Endothelial cell of umbilical vein (primary cell): ENCODE measurements around the gene MRPL14. TPM values are rescaled to one million over a fixed set of nuclear protein-coding genes. Genes with fewer than 3 reads are reported as not detected.
A peak's percentile ranks its signal among the peaks of the same experiment; 100 is the strongest.

Experiments used
- BruUV-seq: library from RNA; stranded (reverse); fragments of 400-500 nt; replicated peaks from 2 replicates; lab custom pipeline; 2021; lab: Mats Ljungman, UMichigan
- CTCF ChIA-PET: fragments of 300-600, 350-600 bp; sonication (Branson Sonifier 250); formaldehyde crosslinking; loops from one replicate; lab custom pipeline; 2021; ENCODE audit warnings: antibody characterized with exemption, inconsistent platforms; lab: Charles Lee
- POLR2A ChIA-PET: fragments of 300-600, 350-600 bp; sonication (Branson Sonifier 250); formaldehyde crosslinking; loops from one replicate; lab custom pipeline; 2021; ENCODE audit warnings: antibody characterized with exemption, inconsistent platforms; lab: Charles Lee
- DNase-seq: peaks from one replicate; pipeline ENCODE4 v3.0.0-alpha.2; 2011; ENCODE audit warnings: low read depth, low spot score
- FAIRE-seq: peaks from 2 replicates; lab custom pipeline; 2011; peaks lifted over from hg19 to GRCh38; lab: Jason Lieb, UNC
- H2AFZ ChIP-seq: 2 replicates; pipeline ENCODE4 v1.6.0; 2012; ENCODE audit warnings: low read depth, low read length, control low read depth, inconsistent platforms
- H3K27ac ChIP-seq: 2 replicates; pipeline ENCODE4 v1.5.1; 2011; ENCODE audit warnings: low read depth, mild to moderate bottlenecking, control low read depth, low read length, moderate library complexity; ENCODE audit not compliant: insufficient read depth
- H3K27me3 ChIP-seq, 2 experiments: 2 replicates each; pipeline versions ENCODE4 v1.6.0 to v1.6.1; 2011; ENCODE audit warnings: low read length in 2 of 2, mixed read lengths in 1 of 2; ENCODE audit not compliant: control insufficient read depth in 2 of 2, insufficient read depth in 2 of 2
- H3K36me3 ChIP-seq, 2 experiments: 2 replicates in 1 of 2; 3 replicates in 1 of 2; pipeline ENCODE4 v1.5.1; 2011; ENCODE audit warnings: low read length in 2 of 2, mild to moderate bottlenecking in 1 of 2, moderate library complexity in 1 of 2; ENCODE audit not compliant: control insufficient read depth in 2 of 2, insufficient read depth in 2 of 2; ENCODE audit errors: extremely low read depth in 1 of 2
- H3K4me1 ChIP-seq: 3 replicates; pipeline ENCODE4 v1.5.1; 2011; ENCODE audit warnings: mild to moderate bottlenecking, low read length; ENCODE audit not compliant: control insufficient read depth, insufficient read depth; ENCODE audit errors: extremely low read depth
- H3K4me2 ChIP-seq: 2 replicates; pipeline ENCODE4 v1.6.1; 2011; ENCODE audit warnings: low read length, control low read depth, mixed read lengths; ENCODE audit not compliant: insufficient read depth
- H3K4me3 ChIP-seq, 3 experiments: fragments of 200-600 bp in 1 of 3; sonication (generic), shearing (Covaris generic) in 1 of 3; replicated peaks in 1 of 3; 2 replicates each; pipeline ENCODE4 v1.5.1; 2011 to 2016; ENCODE audit warnings: control low read depth in 3 of 3, low read length in 3 of 3, mild to moderate bottlenecking in 2 of 3, inconsistent platforms in 1 of 3, low read depth in 1 of 3, moderate library complexity in 1 of 3; ENCODE audit not compliant: insufficient read depth in 1 of 3
- H3K79me2 ChIP-seq: 2 replicates; pipeline ENCODE4 v1.6.0; 2012; ENCODE audit warnings: low read length, inconsistent platforms; ENCODE audit not compliant: control insufficient read depth, insufficient read depth
- H3K9ac ChIP-seq: replicated peaks from 2 replicates; pipeline ENCODE3; 2011; ENCODE audit warnings: low read length, control low read depth; ENCODE audit not compliant: insufficient read depth; ENCODE audit errors: extremely low read depth
- H3K9me1 ChIP-seq: replicated peaks from 3 replicates; pipeline ENCODE4 v1.6.0; 2011; ENCODE audit warnings: mild to moderate bottlenecking, low read length; ENCODE audit not compliant: control insufficient read depth, insufficient read depth; ENCODE audit errors: extremely low read depth
- H3K9me3 ChIP-seq: replicated peaks from 2 replicates; pipeline ENCODE4 v1.5.1; 2012; ENCODE audit warnings: low read length, inconsistent platforms; ENCODE audit not compliant: control insufficient read depth, insufficient read depth
- H4K20me1 ChIP-seq: replicated peaks from 2 replicates; pipeline ENCODE3; 2011; ENCODE audit warnings: mild to moderate bottlenecking, low read length; ENCODE audit not compliant: control insufficient read depth, insufficient read depth; ENCODE audit errors: extremely low read depth
- CTCF ChIP-seq, 2 donors: IDR thresholded peaks; 1 replicate in 1 of 2; 2 replicates in 1 of 2; pipeline ENCODE4 v1.5.1; 2011; ENCODE audit warnings: low read length in 2 of 2, mild to moderate bottlenecking in 2 of 2, moderate library complexity in 2 of 2, control low read depth in 1 of 2, inconsistent platforms in 1 of 2, low read depth in 1 of 2; ENCODE audit not compliant: insufficient read depth in 1 of 2; ENCODE audit errors: extremely low read depth in 1 of 2
- EZH2 ChIP-seq: IDR thresholded peaks from 2 replicates; pipeline ENCODE4 v1.6.1; 2012; ENCODE audit warnings: borderline replicate concordance, low read depth, mild to moderate bottlenecking, moderate library complexity, low read length, inconsistent platforms; ENCODE audit not compliant: severe bottlenecking
- FOS ChIP-seq: IDR thresholded peaks from 2 replicates; pipeline ENCODE4 v1.6.1; 2011; ENCODE audit warnings: mild to moderate bottlenecking, low read length, moderate library complexity, borderline replicate concordance; ENCODE audit not compliant: insufficient read depth
- GATA2 ChIP-seq: IDR thresholded peaks from 2 replicates; pipeline ENCODE4 v1.7.0; 2011; ENCODE audit warnings: low read depth, mild to moderate bottlenecking, moderate library complexity, mixed read lengths, low read length; ENCODE audit not compliant: insufficient read length, insufficient read depth
- JUN ChIP-seq: IDR thresholded peaks from 2 replicates; pipeline ENCODE4 v1.6.1; 2011; ENCODE audit warnings: borderline replicate concordance, low read depth; ENCODE audit not compliant: insufficient read length, insufficient read depth
- MAX ChIP-seq: IDR thresholded peaks from 2 replicates; pipeline ENCODE4 v1.6.1; 2011; ENCODE audit not compliant: insufficient read depth, insufficient read length
- MYC ChIP-seq: IDR thresholded peaks from one replicate; pipeline ENCODE4 v1.6.1; 2011; ENCODE audit warnings: mild to moderate bottlenecking, low read depth, low read length
- POLR2A ChIP-seq: IDR thresholded peaks from 2 replicates; pipeline ENCODE4 v1.6.1; 2012; ENCODE audit warnings: low read depth, mild to moderate bottlenecking, control low read depth, low read length
- POLR2AphosphoS5 ChIP-seq: IDR thresholded peaks from 2 replicates; pipeline ENCODE4 v1.6.1; 2012; ENCODE audit warnings: low read depth, mild to moderate bottlenecking, control low read depth, low read length, moderate library complexity; ENCODE audit not compliant: insufficient read depth
- dilution Hi-C: fragments of 300-500 bp; cut with MboI; formaldehyde crosslinking; loops from one replicate; pipeline ENCODE4 v1.15.0; 2019; ENCODE audit warnings: low sequenced_read_pairs; ENCODE audit not compliant: extremely low pct_ligation_motif_present
- intact Hi-C: fragments of 100-400 bp; cut with micrococcal nuclease; formaldehyde crosslinking; loops from one replicate; pipeline ENCODE4 v1.10.0; 2022
- polyA plus RNA-seq, 4 experiments: library from polyadenylated mRNA; depleted of rRNA in 3 of 4; stranded (reverse) in 3 of 4; unstranded in 1 of 4; fragments of >200 nt; gene quantifications; 2 replicates each; pipeline versions ENCODE4 v1.2.1 to v1.2.3, GENCODE V29; 2011 to 2012; ENCODE audit warnings: missing spikeins in 1 of 4
- total RNA-seq: library from RNA; stranded (reverse); gene quantifications from 2 replicates; pipeline ENCODE4 v1.2.3, GENCODE V29; 2021

Gene MRPL14
- total and polyA plus RNA-seq, 2 donors (not counting 3 experiments of a cell fraction or from before 2014, with no cell fraction given) = 68.1 to 103 TPM

- ChIA-PET CTCF (interaction anchor here (1.0 to 2.8 kb wide), 2 partner anchors 24 to 134 kb away, joined by 3 to 11 read pairs; partner anchors contain the start of gene SLC35B2), POLR2A (no interaction called here)
- Histone ChIP-seq H3K4me3 (no peak overlapping the region), H3K9me1 (no peaks in the 10 kb centered on the region), H3K4me1 (peaks cover 57% of the 10 kb centered on the region), H3K9me3 (no peaks in the 10 kb centered on the region), H3K4me2 (peak overlapping the region; percentile 32), H3K27ac (peak overlapping the region; percentile 23), H2AFZ (no peak overlapping the region), H3K9ac (peak overlapping the region; percentile 5), H3K36me3 (no peaks in the 10 kb centered on the region), H3K79me2 (peaks cover 84% of the 10 kb centered on the region), H4K20me1 (no peaks in the 10 kb centered on the region), H3K27me3 (no peaks in the 10 kb centered on the region)
- dilution Hi-C loops (no loop called here), intact Hi-C loops (loop anchor here (1.0 kb wide), 1 partner anchor 19 kb away; no protein-coding TSS in a partner anchor)
- FAIRE-seq (no peak), DNase-seq (no peak)
- no TSS peak for BruUV-seq
- TF ChIP-seq MYC (no peak), MAX (no peak), GATA2 (no peak), EZH2 (no peak), CTCF (IDR thresholded peaks at IDR 0.05; ENCODE audit: extremely low read depth in 1 of 2, insufficient read depth in 1 of 2, low read depth in 1 of 2, low read length in 2 of 2) (no peak), POLR2AphosphoS5 (no peak), FOS (no peak), POLR2A (no peak), JUN (no peak)
Observed at GRCh38 chr6:44123544-44123943, 3.7 kb downstream of the MRPL14 start.
